ENCODE measurements around the gene BCL2L14. TPM values are rescaled to one million over a fixed set of nuclear protein-coding genes. Genes with fewer than 3 reads are reported as not detected.

The BCL2L14 gene
- total RNA-seq, 1 donor from 2014 or later: not detected

DNA sequence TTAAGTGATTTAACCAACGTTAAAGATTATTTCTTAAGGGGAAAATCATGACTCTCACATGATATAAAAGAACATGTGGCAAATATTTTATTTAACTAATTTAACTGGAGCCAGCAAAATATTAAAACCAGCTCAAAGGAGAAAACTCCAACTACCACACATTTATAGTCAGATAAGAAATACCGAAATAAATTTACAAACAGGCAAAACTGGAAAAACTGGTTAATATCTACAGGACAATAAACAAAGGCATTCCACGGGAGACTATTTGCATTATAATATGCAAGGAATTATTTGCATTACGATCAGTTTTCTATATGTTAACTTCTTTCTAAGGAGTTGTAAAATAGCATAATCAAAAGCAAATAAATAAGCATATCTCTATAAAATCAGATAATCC, 13.8 kb upstream of the BCL2L14 start:
- DNase-seq: no peak

DNA sequence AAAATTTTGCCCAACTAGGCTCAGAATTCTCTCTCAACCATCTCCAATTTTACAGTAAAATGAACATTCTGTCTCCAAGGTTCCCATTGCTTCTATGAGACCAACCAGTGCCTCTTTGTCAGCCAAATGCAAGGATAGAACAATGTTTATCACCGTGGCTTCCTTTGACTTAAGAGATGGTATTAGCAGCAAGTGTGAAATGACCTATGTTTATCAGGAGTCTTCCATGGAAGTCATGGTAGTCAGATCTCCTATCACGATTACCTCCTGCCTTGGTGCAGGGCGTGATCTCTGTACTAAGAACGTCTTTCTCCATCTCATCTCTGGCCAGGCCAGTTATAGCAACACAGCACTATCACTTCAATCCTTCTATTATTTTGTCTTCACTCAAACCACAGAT, 6.1 kb upstream of the BCL2L14 start:
- DNase-seq: no peak

DNA sequence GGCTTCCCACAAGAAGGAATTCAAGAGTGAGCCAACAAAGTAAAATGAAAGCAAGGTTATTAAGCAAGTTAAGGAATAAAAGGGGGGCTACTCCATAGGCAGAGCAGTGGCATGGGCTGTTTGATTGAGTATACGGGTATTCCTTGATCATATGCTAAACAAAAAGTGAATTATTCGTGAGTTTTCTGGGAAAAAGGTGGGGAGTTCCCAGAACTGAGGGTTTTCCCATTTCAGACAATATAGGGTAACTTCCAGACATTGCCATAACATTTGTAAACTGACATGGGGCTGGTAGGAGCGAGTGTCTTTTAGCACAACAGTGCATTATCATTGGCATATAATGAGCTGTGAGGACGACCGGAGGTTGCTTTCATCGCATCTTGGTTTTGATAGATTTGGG, 2.0 kb upstream of the BCL2L14 start:
- no peak for DNase-seq

DNA sequence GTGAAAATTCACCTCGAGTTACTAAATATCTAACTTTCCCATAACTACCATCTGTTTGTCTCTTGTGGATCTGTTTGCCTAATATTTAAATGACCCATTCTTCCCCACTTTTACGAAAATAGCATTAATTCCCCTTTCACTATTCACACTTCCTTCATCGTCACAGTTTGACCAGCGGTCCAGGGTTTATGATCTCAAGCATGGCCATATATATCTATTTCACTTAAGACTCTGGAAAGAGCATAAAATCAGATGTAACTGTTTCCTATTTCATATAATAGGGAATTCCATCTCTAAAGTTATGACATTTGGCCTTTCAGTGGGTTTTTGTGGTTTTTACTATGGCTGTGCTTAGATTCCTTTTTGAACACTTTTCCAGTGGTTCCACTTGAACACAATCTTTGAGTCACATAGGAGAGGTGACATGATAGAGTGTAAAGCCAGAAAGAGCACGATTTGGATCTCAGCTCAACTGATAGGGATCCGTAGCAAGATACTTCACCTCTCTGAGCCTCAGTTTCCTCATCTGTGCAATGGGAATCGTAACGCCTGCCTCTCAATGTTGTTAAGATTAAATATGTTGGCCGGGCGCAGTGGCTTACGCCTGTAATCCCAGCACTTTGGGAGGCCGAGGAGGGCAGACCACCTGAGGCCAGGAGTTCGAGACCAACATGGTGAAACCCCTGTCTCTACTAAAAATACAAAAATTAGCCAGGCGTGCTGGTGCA, 754 bp upstream of the BCL2L14 start:
- no peak for DNase-seq

GRCh38 chr12:12072064-12072760, 1.5 kb downstream of the BCL2L14 start:
- no peak for DNase-seq

- DNase-seq: no peak
These were observed 8.6 kb downstream of the BCL2L14 start for GRCh38 chr12:12079291-12079690.

GRCh38 chr12:12081836-12082497, 11.2 kb downstream of the BCL2L14 start:
- no peak for DNase-seq

- DNase-seq: no peak
These were observed 12.9 kb downstream of the BCL2L14 start for GRCh38 chr12:12083688-12084087.

- no peak for DNase-seq
These were observed 15.6 kb downstream of the BCL2L14 start for GRCh38 chr12:12086362-12086761.

DNA sequence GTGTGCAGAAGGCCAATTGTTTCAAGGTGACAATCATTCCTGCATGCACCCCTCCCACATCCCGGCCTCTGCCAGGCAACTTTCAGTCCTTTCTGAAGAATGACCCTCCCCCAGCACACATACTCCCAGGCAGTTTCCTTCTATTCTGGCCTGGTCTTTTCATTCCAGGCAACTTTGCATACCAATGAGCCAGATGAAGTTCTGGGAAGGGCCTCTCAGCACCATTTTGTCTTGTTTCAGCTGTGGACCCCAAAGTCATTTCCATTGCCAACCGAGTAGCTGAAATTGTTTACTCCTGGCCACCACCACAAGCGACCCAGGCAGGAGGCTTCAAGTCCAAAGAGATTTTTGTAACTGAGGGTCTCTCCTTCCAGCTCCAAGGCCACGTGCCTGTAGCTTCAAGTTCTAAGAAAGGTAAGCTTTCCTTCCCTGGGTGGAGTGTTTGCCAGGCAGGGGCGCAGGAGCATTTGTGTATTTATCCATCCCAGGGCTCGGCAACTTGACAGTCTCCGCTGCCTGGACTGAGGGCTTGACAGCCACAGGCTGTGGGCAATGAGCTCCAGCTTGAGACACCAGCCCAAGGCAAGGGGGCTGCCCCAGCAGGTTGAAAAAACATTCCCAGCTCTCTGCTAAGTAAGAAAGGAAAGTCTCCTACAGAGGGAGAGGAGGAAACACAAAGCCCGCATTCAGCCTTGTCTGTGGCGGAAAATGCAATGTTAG, 16.4 kb downstream of the BCL2L14 start:
- no peak for DNase-seq

- DNase-seq: no peak
These were observed 16.9 kb downstream of the BCL2L14 start for GRCh38 chr12:12087693-12088034.

- no peak for DNase-seq
These were observed 17.4 kb downstream of the BCL2L14 start for GRCh38 chr12:12088147-12088546.

- DNase-seq: no peak
These were observed 18.0 kb downstream of the BCL2L14 start for GRCh38 chr12:12088761-12089160.

DNA sequence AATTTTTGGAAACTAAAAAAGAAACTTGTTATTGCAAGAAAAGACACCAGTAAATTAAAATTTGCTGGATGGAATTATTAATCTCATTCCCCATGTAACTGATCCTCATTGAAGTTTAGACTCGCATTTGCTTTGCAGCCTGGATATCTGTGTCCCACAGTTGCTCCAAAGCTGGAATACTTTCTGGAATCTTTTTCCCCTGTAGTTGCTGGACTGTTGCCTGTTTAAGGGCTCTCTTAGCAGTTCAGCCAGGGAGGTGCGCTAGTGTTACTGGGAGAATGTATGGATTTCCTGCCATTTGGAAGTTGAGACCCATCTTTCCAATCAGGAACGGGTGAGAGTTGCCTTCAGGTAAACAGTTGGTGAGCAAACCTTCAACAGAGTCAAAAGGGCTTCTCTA, 20.3 kb downstream of the BCL2L14 start:
- no peak for DNase-seq

- no peak for DNase-seq
These were observed 21.4 kb downstream of the BCL2L14 start for GRCh38 chr12:12091977-12092663.

DNA sequence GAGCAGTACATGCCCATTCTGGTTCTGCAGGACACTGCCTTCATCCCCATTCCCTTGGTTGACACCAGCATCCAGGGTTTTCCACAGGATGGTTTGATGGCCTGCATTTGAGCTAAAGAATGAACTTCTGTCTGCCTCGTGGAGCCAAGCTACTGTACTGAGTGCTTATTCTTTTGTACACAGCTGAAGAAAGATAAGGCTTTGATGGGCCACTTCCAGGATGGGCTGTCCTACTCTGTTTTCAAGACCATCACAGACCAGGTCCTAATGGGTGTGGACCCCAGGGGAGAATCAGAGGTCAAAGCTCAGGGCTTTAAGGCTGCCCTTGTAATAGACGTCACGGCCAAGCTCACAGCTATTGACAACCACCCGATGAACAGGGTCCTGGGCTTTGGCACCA, 23.7 kb downstream of the BCL2L14 start:
- DNase-seq: no peak

DNA sequence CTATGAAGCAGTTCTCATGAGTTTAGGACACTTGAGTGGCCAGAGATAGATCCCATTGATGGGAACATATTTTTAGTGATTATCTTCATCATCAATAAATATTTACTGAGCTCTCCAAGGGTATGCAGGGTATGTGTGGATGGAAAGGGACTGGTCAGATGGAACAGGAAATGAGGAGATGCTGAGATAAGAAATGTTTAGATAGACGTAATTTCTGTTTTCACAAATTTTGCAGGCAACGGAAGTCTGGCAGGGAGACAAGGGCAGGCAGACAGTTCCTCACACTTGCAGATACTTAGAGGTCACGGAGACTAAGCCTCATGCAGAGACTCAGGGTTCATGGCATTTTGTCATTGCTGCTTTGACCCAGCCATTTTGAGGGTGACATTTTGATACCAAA, 24.3 kb downstream of the BCL2L14 start:
- DNase-seq: no peak

- no peak for DNase-seq
These were observed 27.4 kb downstream of the BCL2L14 start for GRCh38 chr12:12097891-12098690.

DNA sequence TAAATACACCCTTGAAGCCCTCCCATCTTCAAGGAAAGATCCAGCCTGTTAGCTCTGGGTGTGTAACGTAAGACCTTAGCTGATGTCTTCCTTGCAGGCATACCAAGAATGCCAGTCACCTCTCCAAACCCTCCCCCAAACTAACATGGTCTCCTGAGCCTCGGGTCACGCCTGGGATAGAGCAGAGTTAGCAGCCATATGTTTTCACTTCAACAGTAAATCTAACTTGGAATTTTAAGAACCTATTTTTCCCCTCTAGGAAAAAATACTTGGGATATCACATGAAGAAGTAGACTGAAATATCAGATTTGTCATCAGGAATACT, 27.9 kb downstream of the BCL2L14 start:
- no peak for DNase-seq

- DNase-seq: no peak
These were observed 28.4 kb downstream of the BCL2L14 start for GRCh38 chr12:12099102-12099501.

- DNase-seq: no peak
These were observed 36.9 kb downstream of the BCL2L14 start for GRCh38 chr12:12107678-12108077.
